MM.1S (cell line): Measurements from ENCODE around the gene PTMS.

Experiments used
- DNase-seq: peaks from one replicate; pipeline ENCODE4 v3.0.0-alpha.2; 2015
- H2AFZ ChIP-seq: fragments of 300-600 bp; sonication (generic); 2 replicates; pipeline ENCODE4 v1.6.0; 2016; ENCODE audit warnings: antibody characterized with exemption, low read length
- H3F3A ChIP-seq: fragments of 300-600 bp; sonication (generic); 2 replicates; pipeline ENCODE4 v1.6.1; 2016; ENCODE audit warnings: mild to moderate bottlenecking, antibody characterized with exemption, low read length, moderate library complexity, mixed read lengths; ENCODE audit not compliant: insufficient read depth
- H3K27ac ChIP-seq: fragments of 300-600 bp; sonication (generic); 2 replicates; pipeline ENCODE4 v1.5.1; 2016; ENCODE audit warnings: mild to moderate bottlenecking, low read length
- H3K27me3 ChIP-seq: fragments of 300-600 bp; sonication (generic); replicated peaks from 2 replicates; pipeline ENCODE4 v1.6.0; 2016; ENCODE audit warnings: low read length; ENCODE audit not compliant: insufficient read depth
- H3K36me3 ChIP-seq: fragments of 300-600 bp; sonication (generic); replicated peaks from 2 replicates; pipeline ENCODE4 v1.6.1; 2016; ENCODE audit warnings: mild to moderate bottlenecking, low read length, mixed read lengths; ENCODE audit not compliant: insufficient read depth
- H3K4me1 ChIP-seq: fragments of 300-600 bp; sonication (generic); 2 replicates; pipeline ENCODE4 v1.6.1; 2016; ENCODE audit warnings: low read length, mixed read lengths
- H3K4me2 ChIP-seq: fragments of 300-600 bp; sonication (generic); 2 replicates; pipeline ENCODE4 v1.6.0; 2016; ENCODE audit warnings: low read depth, low read length
- H3K4me3 ChIP-seq: fragments of 300-600 bp; sonication (generic); 2 replicates; pipeline ENCODE4 v1.5.1; 2016; ENCODE audit warnings: low read length, mixed read lengths
- H3K79me2 ChIP-seq: fragments of 300-600 bp; sonication (generic); 2 replicates; pipeline ENCODE4 v1.6.1; 2016; ENCODE audit warnings: mixed run types, low read length, mixed read lengths
- H3K9ac ChIP-seq: fragments of 300-600 bp; sonication (generic); 2 replicates; pipeline ENCODE4 v1.6.1; 2016; ENCODE audit warnings: low read length, mixed read lengths
- H3K9me2 ChIP-seq: fragments of 300-600 bp; sonication (generic); replicated peaks from 2 replicates; pipeline ENCODE4 v1.6.1; 2016; ENCODE audit warnings: mild to moderate bottlenecking, low read length, mixed read lengths; ENCODE audit not compliant: insufficient read depth
- H3K9me3 ChIP-seq: fragments of 300-600 bp; sonication (generic); replicated peaks from 2 replicates; pipeline ENCODE4 v1.6.1; 2016; ENCODE audit warnings: mild to moderate bottlenecking, low read length, mixed read lengths; ENCODE audit not compliant: insufficient read depth
- H4K20me1 ChIP-seq: fragments of 300-600 bp; sonication (generic); 2 replicates; pipeline ENCODE4 v1.6.1; 2016; ENCODE audit warnings: mild to moderate bottlenecking, low read length, moderate library complexity, mixed read lengths; ENCODE audit not compliant: insufficient read depth
- CTCF ChIP-seq: fragments of 300-600 bp; sonication (generic); IDR thresholded peaks from 2 replicates; pipeline ENCODE4 v1.5.1; 2016; ENCODE audit warnings: antibody characterized with exemption, low read length, mixed read lengths
- EZH2 ChIP-seq: fragments of 300-600 bp; sonication (generic); optimal IDR thresholded peaks from 2 replicates; pipeline ENCODE3; 2017; ENCODE audit warnings: low read depth, mild to moderate bottlenecking, antibody characterized with exemption, low read length, mixed read lengths
- EZH2phosphoT487 ChIP-seq: fragments of 300-600 bp; sonication (generic); IDR thresholded peaks from 2 replicates; pipeline ENCODE4 v1.6.1; 2018; ENCODE audit warnings: antibody characterized with exemption, low read length

Gene PTMS

GRCh38 chr12:6809056-6809455, 42.9 kb downstream of the PTMS start:
- Histone ChIP-seq H3K9ac (no peak overlapping the region), H3K9me2 (no peaks in the 10 kb centered on the region), H3K4me3 (no peak overlapping the region), H3K36me3 (no peaks in the 10 kb centered on the region), H4K20me1 (no peaks in the 10 kb centered on the region), H3K4me2 (no peak overlapping the region), H3F3A (no peaks in the 10 kb centered on the region), H3K27me3 (peaks cover 3% of the 10 kb centered on the region; the same call in 1 of the 2 replicates), H2AFZ (no peak overlapping the region), H3K9me3 (no peaks in the 10 kb centered on the region), H3K79me2 (no peaks in the 10 kb centered on the region), H3K4me1 (no peaks in the 10 kb centered on the region), H3K27ac (no peak overlapping the region)
- no peak for DNase-seq
- TF ChIP-seq CTCF (no peak), EZH2phosphoT487 (no peak), EZH2 (no peak)

GRCh38 chr12:6810758-6811157, 44.6 kb downstream of the PTMS start:
- H3K9me2 ChIP-seq = no peaks in the 10 kb centered on the region
- no peak overlapping the region for H3K9ac ChIP-seq
- no peak overlapping the region for H3K27ac ChIP-seq
- peaks cover 6% of the 10 kb centered on the region; the same call in 1 of the 2 replicates for H3K27me3 ChIP-seq
- H3K4me3 ChIP-seq = no peak overlapping the region
- no peaks in the 10 kb centered on the region for H3K79me2 ChIP-seq
- DNase-seq = no peak
- H2AFZ ChIP-seq = no peak overlapping the region; the same call in 1 of the 2 replicates
- no peak for TF ChIP-seq CTCF
- no peaks in the 10 kb centered on the region for H4K20me1 ChIP-seq
- H3K36me3 ChIP-seq = no peaks in the 10 kb centered on the region
- no peaks in the 10 kb centered on the region for H3F3A ChIP-seq
- no peak overlapping the region for H3K4me2 ChIP-seq
- H3K4me1 ChIP-seq = no peaks in the 10 kb centered on the region
- H3K9me3 ChIP-seq = no peaks in the 10 kb centered on the region

GRCh38 chr12:6813363-6813762, 47.2 kb downstream of the PTMS start:
- Histone ChIP-seq H2AFZ (no peak overlapping the region), H3K9me2 (no peaks in the 10 kb centered on the region), H3K36me3 (no peaks in the 10 kb centered on the region), H3K9ac (no peak overlapping the region), H4K20me1 (no peaks in the 10 kb centered on the region), H3K27ac (no peak overlapping the region), H3K9me3 (no peaks in the 10 kb centered on the region), H3K79me2 (no peaks in the 10 kb centered on the region), H3K4me3 (no peak overlapping the region), H3K4me1 (no peaks in the 10 kb centered on the region), H3K4me2 (no peak overlapping the region), H3K27me3 (peaks cover 6% of the 10 kb centered on the region; the same call in 1 of the 2 replicates), H3F3A (no peaks in the 10 kb centered on the region)
- no peak for DNase-seq
- TF ChIP-seq CTCF (no peak), EZH2 (no peak), EZH2phosphoT487 (no peak)

GRCh38 chr12:6816598-6816997, 50.4 kb downstream of the PTMS start:
- no peak overlapping the region for H3K4me3 ChIP-seq
- peaks cover 28% of the 10 kb centered on the region for H3K27me3 ChIP-seq
- no peaks in the 10 kb centered on the region for H3K36me3 ChIP-seq
- no peak overlapping the region for H3K27ac ChIP-seq
- H3K9me3 ChIP-seq = no peaks in the 10 kb centered on the region
- no peaks in the 10 kb centered on the region for H4K20me1 ChIP-seq
- no peak overlapping the region for H2AFZ ChIP-seq
- H3F3A ChIP-seq = no peaks in the 10 kb centered on the region
- H3K9me2 ChIP-seq = no peaks in the 10 kb centered on the region
- DNase-seq = no peak
- no peaks in the 10 kb centered on the region for H3K79me2 ChIP-seq
- H3K9ac ChIP-seq = no peak overlapping the region
- H3K4me2 ChIP-seq = no peak overlapping the region
- TF ChIP-seq CTCF (no peak), EZH2phosphoT487 (no peak), EZH2 (no peak)
- no peaks in the 10 kb centered on the region for H3K4me1 ChIP-seq
